ENCODE measurements around the gene MRPL1. TPM values are rescaled to one million over a fixed set of nuclear protein-coding genes. Genes with fewer than 3 reads are reported as not detected.

The MRPL1 gene
- total and polyA plus RNA-seq, 9 of the 15 experiments (the other 6 are each of a cell fraction or from before 2014, with no cell fraction given): 38.4 to 75.7 (median 63.7) TPM

- TF ChIP-seq VEZF1 (CRISPR knock-in tag; IDR thresholded peaks at IDR 0.05): peak; percentile 53
- no peak for TF ChIP-seq ZNF79 (CRISPR knock-in tag; IDR thresholded peaks at IDR 0.05; ENCODE audit: low read depth)
- TF ChIP-seq, protein P1, sequence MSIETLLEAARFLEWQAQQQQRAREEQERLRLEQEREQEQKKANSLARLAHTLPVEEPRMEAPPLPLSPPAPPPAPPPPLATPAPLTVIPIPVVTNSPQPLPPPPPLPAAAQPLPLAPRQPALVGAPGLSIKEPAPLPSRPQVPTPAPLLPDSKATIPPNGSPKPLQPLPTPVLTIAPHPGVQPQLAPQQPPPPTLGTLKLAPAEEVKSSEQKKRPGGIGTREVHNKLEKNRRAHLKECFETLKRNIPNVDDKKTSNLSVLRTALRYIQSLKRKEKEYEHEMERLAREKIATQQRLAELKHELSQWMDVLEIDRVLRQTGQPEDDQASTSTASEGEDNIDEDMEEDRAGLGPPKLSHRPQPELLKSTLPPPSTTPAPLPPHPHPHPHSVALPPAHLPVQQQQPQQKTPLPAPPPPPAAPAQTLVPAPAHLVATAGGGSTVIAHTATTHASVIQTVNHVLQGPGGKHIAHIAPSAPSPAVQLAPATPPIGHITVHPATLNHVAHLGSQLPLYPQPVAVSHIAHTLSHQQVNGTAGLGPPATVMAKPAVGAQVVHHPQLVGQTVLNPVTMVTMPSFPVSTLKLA (conservative IDR thresholded peaks at IDR 0.05): peak; percentile 84 to 93
- TF ChIP-seq, protein P2, sequence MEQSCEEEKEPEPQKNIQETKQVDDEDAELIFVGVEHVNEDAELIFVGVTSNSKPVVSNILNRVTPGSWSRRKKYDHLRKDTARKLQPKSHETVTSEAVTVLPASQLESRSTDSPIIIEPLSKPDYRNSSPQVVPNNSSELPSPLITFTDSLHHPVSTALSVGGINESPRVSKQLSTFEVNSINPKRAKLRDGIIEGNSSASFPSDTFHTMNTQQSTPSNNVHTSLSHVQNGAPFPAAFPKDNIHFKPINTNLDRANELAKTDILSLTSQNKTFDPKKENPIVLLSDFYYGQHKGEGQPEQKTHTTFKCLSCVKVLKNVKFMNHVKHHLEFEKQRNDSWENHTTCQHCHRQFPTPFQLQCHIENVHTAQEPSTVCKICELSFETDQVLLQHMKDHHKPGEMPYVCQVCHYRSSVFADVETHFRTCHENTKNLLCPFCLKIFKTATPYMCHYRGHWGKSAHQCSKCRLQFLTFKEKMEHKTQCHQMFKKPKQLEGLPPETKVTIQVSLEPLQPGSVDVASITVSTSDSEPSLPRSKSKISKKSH (CRISPR knock-in tag; IDR thresholded peaks at IDR 0.05): no peak
- no peak for TF ChIP-seq SMARCC2 (IDR thresholded peaks at IDR 0.05; ENCODE audit: low read depth)
- peak; percentile 80 for TF ChIP-seq ZFX (CRISPR knock-in tag; IDR thresholded peaks at IDR 0.05)
- peak; percentile 2 to 5; a peak in 1 of 4 replicates for TF ChIP-seq RAD21 (CRISPR knock-in tag; conservative IDR thresholded peaks at IDR 0.05 in 1 of 2, IDR thresholded peaks at IDR 0.05 in 1 of 2)
- peak; percentile 57 to 59; a peak in 3 of 4 replicates for TF ChIP-seq SIX5 (IDR thresholded peaks at IDR 0.05; ENCODE audit: borderline replicate concordance in 1 of 2, insufficient read depth in 1 of 2, low read depth in 1 of 2, low read length in 2 of 2)
- TF ChIP-seq, protein P3, sequence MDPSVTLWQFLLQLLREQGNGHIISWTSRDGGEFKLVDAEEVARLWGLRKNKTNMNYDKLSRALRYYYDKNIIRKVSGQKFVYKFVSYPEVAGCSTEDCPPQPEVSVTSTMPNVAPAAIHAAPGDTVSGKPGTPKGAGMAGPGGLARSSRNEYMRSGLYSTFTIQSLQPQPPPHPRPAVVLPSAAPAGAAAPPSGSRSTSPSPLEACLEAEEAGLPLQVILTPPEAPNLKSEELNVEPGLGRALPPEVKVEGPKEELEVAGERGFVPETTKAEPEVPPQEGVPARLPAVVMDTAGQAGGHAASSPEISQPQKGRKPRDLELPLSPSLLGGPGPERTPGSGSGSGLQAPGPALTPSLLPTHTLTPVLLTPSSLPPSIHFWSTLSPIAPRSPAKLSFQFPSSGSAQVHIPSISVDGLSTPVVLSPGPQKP (CRISPR knock-in tag; IDR thresholded peaks at IDR 0.05): no peak
- TF ChIP-seq ZBTB17 (CRISPR knock-in tag; IDR thresholded peaks at IDR 0.05): 0 out of 2 replicates have a peak, but pooled peaks have one; percentile 39
- peak; percentile 90; the same call in 1 of the 2 replicates for TF ChIP-seq GTF2F1 (IDR thresholded peaks at IDR 0.05; ENCODE audit: low read depth, low read length)
- TF ChIP-seq, protein P4, sequence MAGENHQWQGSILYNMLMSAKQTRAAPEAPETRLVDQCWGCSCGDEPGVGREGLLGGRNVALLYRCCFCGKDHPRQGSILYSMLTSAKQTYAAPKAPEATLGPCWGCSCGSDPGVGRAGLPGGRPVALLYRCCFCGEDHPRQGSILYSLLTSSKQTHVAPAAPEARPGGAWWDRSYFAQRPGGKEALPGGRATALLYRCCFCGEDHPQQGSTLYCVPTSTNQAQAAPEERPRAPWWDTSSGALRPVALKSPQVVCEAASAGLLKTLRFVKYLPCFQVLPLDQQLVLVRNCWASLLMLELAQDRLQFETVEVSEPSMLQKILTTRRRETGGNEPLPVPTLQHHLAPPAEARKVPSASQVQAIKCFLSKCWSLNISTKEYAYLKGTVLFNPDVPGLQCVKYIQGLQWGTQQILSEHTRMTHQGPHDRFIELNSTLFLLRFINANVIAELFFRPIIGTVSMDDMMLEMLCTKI (IDR thresholded peaks at IDR 0.05; ENCODE audit: partially characterized antibody): no peak
- TF ChIP-seq ZMIZ1 (IDR thresholded peaks at IDR 0.05; ENCODE audit: low read depth in 2 of 2, low read length in 2 of 2): peak in 1 of 2 experiments; percentile 76; a peak in 1 of 4 replicates
- TF ChIP-seq IFI16 (CRISPR knock-in tag; IDR thresholded peaks at IDR 0.05): no peak
These were observed at the start of gene MRPL1 (continued) for GRCh38 chr4:77862478-77863216.

All from K562 (cell line).